ENCODE measurements around the gene MAOB. TPM values are rescaled to one million over a fixed set of nuclear protein-coding genes. Genes with fewer than 3 reads are reported as not detected.

Gene MAOB
- total and polyA plus RNA-seq, 9 of the 15 experiments (the other 6 are each of a cell fraction or from before 2014, with no cell fraction given): 0.05 to 0.09 TPM; not detected in 7

DNA sequence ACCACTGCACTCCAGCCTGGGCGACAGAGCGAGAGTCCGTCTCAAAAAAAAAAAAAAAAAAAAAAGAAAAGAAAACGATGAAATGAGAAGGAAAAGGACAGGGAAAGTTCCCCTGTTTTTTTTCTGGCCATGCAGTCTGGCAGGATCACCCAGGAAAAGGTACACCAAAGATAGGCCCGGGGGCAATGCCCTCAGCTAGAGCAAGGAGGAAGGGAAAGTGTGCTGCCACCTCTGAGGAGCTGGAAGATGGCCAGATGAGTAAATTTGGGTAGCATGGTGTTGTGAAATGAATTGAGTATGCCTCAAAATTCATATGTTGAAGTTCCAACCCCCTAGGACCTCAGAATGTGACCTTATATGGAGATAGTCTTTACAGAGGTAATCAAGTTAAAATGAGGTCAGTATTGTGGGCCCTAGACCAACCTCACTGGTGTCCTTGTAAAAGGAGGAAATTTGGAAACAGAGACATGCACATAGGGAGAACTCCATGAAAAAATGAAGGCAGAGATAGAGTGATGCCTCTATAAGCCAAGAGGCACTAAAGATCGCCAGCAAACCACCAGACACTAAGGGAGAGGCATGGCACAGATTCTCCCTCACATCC, 28.9 kb downstream of the MAOB start:
- Histone ChIP-seq H2AFZ (ENCODE audit: low read depth, low read length) (no peak overlapping the region), H3K27me3 (ENCODE audit: control insufficient read depth in 2 of 2, insufficient read depth in 2 of 2, low read length in 2 of 2) (no peaks in the 10 kb centered on the region), H3K36me3 (ENCODE audit: control insufficient read depth, insufficient read depth, low read length) (no peaks in the 10 kb centered on the region), H3K4me2 (ENCODE audit: insufficient read depth, low read length) (no peak overlapping the region), H3K9me3 (replicated peaks; ENCODE audit: control insufficient read depth, insufficient read depth, low read depth, low read length) (no peaks in the 10 kb centered on the region), H3K4me1 (replicated peaks in 1 of 2; ENCODE audit: control insufficient read depth in 2 of 2, insufficient read depth in 2 of 2, low read length in 2 of 2) (no peaks in the 10 kb centered on the region), H3K79me2 (ENCODE audit: control insufficient read depth, insufficient read depth, low read length) (no peaks in the 10 kb centered on the region), H3K9me1 (ENCODE audit: control insufficient read depth, insufficient read depth, low read length) (no peaks in the 10 kb centered on the region), H3K9ac (ENCODE audit: insufficient read depth in 1 of 2, low read depth in 2 of 2, low read length in 2 of 2) (no peak overlapping the region), H4K20me1 (replicated peaks; ENCODE audit: control insufficient read depth, insufficient read depth, low read length) (no peaks in the 10 kb centered on the region), H3K27ac (ENCODE audit: extremely low read depth, low read depth, low read length) (no peak overlapping the region), H3K4me3 (no peak overlapping the region)
- no peak for DNase-seq (ENCODE audit: extremely low read depth in 1 of 4, low spot score in 3 of 4)
- POLR2A ChIA-PET: no interaction called here
- 0% methylated on average over 1 of the region's 6 CpGs for WGBS (ENCODE audit: insufficient coverage, low coverage, missing lambda C conversion rate)
- in situ Hi-C loops (cut with MboI): no loop called here
- CTCF ChIA-PET (ENCODE audit: low intra/inter-chr PET ratio): no interaction called here
- BruUV-seq (replicated peaks): no TSS peak
- FAIRE-seq: no peak
- intact Hi-C loops (cut with micrococcal nuclease): no loop called here
- no peak for ATAC-seq
- no peak for TF ChIP-seq ZNF75A (CRISPR knock-in tag; IDR thresholded peaks at IDR 0.05)
- no peak for TF ChIP-seq ZNF217 (CRISPR knock-in tag; IDR thresholded peaks at IDR 0.05)
- TF ChIP-seq TEAD4 (IDR thresholded peaks at IDR 0.05; ENCODE audit: low read length): no peak
- TF ChIP-seq TEAD4 (CRISPR knock-in tag; IDR thresholded peaks at IDR 0.05; ENCODE audit: borderline replicate concordance): no peak
- no peak for TF ChIP-seq PHF21A (IDR thresholded peaks at IDR 0.05; ENCODE audit: borderline replicate concordance, low read depth)
- TF ChIP-seq, protein P1, sequence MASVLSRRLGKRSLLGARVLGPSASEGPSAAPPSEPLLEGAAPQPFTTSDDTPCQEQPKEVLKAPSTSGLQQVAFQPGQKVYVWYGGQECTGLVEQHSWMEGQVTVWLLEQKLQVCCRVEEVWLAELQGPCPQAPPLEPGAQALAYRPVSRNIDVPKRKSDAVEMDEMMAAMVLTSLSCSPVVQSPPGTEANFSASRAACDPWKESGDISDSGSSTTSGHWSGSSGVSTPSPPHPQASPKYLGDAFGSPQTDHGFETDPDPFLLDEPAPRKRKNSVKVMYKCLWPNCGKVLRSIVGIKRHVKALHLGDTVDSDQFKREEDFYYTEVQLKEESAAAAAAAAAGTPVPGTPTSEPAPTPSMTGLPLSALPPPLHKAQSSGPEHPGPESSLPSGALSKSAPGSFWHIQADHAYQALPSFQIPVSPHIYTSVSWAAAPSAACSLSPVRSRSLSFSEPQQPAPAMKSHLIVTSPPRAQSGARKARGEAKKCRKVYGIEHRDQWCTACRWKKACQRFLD (CRISPR knock-in tag; IDR thresholded peaks at IDR 0.05): no peak
- TF ChIP-seq FOXK1 (CRISPR knock-in tag; IDR thresholded peaks at IDR 0.05; ENCODE audit: borderline replicate concordance): no peak
- TF ChIP-seq, protein P2, sequence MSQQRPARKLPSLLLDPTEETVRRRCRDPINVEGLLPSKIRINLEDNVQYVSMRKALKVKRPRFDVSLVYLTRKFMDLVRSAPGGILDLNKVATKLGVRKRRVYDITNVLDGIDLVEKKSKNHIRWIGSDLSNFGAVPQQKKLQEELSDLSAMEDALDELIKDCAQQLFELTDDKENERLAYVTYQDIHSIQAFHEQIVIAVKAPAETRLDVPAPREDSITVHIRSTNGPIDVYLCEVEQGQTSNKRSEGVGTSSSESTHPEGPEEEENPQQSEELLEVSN (IDR thresholded peaks at IDR 0.05; ENCODE audit: borderline replicate concordance in 1 of 2, extremely low read depth in 1 of 2, insufficient read depth in 1 of 2, insufficient read length in 1 of 2, low read depth in 1 of 2, low read length in 1 of 2, poor library complexity in 1 of 2, severe bottlenecking in 1 of 2): no peak
- TF ChIP-seq NCOR1 (IDR thresholded peaks at IDR 0.05): no peak
- no peak for TF ChIP-seq PCBP1 (IDR thresholded peaks at IDR 0.05; ENCODE audit: low read depth, low read length, poor library complexity, severe bottlenecking)
- TF ChIP-seq SLC30A9 (CRISPR knock-in tag; IDR thresholded peaks at IDR 0.05): no peak
- no peak for TF ChIP-seq BCOR (IDR thresholded peaks at IDR 0.05)
- TF ChIP-seq SMC3 (conservative IDR thresholded peaks at IDR 0.05; ENCODE audit: insufficient read depth, low read depth, low read length): no peak
- TF ChIP-seq XRCC5 (IDR thresholded peaks at IDR 0.05; ENCODE audit: low read depth, low read length): no peak
- TF ChIP-seq, protein P3, sequence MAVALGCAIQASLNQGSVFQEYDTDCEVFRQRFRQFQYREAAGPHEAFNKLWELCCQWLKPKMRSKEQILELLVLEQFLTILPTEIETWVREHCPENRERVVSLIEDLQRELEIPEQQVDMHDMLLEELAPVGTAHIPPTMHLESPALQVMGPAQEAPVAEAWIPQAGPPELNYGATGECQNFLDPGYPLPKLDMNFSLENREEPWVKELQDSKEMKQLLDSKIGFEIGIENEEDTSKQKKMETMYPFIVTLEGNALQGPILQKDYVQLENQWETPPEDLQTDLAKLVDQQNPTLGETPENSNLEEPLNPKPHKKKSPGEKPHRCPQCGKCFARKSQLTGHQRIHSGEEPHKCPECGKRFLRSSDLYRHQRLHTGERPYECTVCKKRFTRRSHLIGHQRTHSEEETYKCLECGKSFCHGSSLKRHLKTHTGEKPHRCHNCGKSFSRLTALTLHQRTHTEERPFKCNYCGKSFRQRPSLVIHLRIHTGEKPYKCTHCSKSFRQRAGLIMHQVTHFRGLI (CRISPR knock-in tag; IDR thresholded peaks at IDR 0.05): no peak
- TF ChIP-seq ZNF232 (CRISPR knock-in tag; IDR thresholded peaks at IDR 0.05): no peak
- TF ChIP-seq, protein P4, sequence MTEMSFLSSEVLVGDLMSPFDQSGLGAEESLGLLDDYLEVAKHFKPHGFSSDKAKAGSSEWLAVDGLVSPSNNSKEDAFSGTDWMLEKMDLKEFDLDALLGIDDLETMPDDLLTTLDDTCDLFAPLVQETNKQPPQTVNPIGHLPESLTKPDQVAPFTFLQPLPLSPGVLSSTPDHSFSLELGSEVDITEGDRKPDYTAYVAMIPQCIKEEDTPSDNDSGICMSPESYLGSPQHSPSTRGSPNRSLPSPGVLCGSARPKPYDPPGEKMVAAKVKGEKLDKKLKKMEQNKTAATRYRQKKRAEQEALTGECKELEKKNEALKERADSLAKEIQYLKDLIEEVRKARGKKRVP (CRISPR knock-in tag; IDR thresholded peaks at IDR 0.05): no peak
- TF ChIP-seq ERF (CRISPR knock-in tag; IDR thresholded peaks at IDR 0.05): no peak
- TF ChIP-seq TEAD2 (tag; IDR thresholded peaks at IDR 0.05): no peak

All from K562 (cell line).